IPS-NIHi7 (cell line): ENCODE data around the gene RAI14.

ENCODE experiments used
- DNase-seq: peaks from one replicate; pipeline ENCODE4 v3.0.0; 2012; ENCODE audit warnings: mixed read lengths; ENCODE audit errors: extremely low spot score

The RAI14 gene

DNA sequence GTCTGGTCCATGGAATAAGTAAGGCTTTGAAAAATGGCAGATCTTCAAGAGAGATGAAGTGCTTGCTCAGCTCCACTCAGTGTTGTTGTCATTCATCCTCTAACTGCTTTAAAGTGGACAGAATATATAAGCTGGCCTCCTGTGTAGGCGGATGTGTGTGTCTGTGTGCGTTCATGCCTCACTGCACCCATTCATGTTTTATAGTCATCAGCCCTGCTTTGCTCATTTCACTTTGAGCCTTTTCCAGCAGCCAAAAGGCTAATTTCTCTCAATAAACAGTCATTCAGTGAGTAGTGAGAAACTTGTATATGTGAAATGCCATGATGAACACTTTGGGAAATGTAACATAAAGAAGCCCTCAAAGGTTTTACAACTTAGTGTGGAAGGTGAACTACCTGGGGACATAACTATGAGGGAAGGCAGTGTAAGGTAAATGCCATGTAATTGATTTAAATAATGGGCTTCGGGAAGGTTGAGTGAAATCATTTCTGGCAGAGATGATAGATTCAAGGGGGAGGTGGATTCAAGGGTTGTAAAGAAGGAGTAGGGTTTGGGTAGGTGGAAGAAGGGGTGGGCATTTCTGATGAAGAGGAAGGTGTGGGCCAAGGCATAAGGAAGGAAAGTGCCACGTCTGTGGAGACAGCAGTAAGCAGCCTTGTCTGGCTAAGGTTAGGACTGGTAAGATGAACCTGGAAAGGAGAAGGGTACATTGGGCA, 198.5 kb downstream of the RAI14 start:
- no peak for DNase-seq

DNA sequence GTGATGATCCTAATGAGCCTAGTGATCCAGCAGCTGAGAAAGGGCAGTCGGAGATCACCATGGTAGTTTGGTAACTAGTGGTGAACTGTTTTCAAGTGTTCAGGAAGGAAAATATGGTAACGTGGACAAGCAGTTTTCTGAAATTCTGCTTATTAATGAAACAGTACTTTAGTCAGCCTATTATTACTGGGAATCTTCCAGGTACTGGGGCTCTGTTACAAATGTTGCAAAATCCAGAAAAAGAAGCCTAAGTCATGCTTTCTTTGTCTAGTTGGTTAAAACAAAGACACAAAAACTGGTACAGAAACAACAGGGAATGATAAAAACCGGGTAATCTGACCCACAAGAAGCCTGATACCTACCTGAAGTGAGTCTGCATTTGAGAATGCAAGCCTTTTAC, 201.0 kb downstream of the RAI14 start:
- no peak for DNase-seq

DNA sequence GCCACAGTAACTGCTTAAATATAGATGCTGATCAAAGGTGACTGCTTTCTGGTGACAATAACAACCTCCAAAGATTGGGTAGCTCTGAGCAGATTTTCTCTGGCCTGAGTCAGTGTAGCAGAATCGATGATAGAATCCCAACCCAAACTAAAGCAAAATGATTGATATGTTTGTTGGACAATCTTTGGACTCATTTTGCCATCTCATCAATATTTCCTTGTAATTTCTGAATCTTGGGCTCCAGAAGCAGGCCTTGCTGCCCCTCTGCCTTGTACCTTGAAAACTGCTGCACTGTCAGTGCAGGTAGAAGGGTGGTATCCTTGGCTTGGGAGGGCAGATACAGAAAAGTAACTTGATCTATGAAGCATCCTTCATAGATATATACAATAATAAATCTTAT, 201.8 kb downstream of the RAI14 start:
- no peak for DNase-seq

DNA sequence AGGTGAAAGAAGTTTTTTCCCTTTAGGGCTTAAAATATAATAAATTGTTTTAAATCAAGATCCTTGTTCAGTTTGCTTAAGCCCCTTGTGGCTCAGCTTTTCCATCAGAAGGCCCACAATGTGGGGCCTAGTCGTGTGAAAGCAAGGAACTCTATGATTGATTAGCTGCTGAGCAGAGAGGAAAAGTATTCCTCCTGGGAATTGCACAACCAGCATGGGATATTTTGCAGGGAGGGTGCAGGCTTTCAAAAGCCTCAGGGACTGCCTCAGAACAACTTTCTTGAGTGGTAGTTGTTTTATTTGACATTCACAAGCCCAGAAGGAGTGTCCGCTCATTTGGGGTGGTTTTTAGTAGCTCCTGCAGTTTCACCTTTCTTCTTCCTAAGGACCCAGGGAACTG, 202.7 kb downstream of the RAI14 start:
- DNase-seq: no peak

DNA sequence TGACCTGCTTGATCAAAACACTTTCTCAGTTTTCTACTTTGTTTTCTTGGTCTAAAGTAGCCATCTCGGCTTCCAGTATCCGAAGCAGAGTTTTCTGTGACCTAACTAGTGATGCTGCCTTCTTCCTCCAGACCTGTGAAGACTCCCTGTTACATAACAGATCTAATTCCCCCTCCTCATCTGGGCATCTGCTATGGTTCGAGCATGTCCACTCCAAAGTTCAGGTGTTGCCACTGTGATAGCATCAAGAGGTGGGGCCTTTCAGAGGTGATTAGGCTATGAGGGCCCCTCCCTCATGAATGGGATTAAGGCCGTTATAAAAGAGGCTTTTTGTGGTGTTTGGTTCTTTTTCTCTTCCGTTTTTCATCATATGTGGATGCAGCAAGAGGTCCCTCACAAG, 203.1 kb downstream of the RAI14 start:
- DNase-seq: no peak

DNA sequence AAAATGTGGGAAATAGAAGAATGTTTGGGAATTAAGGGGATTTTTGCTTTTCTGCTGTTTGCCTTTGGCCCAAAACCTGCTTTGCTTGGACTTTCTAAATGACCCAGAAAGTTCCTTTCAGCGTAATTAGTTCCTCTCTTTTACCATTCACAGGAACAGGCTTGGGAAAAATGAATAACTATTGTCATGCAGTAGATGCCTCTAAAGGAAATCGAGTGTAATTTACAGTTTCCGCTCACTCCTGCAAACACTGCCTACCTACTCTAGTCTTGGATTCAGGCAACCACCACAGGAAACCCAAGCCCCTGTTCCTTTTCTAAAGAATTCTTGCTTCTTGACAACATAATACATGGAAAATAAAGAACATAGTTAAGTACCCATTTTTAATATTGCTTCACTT, 207.8 kb downstream of the RAI14 start:
- peak; percentile 24 for DNase-seq

DNA sequence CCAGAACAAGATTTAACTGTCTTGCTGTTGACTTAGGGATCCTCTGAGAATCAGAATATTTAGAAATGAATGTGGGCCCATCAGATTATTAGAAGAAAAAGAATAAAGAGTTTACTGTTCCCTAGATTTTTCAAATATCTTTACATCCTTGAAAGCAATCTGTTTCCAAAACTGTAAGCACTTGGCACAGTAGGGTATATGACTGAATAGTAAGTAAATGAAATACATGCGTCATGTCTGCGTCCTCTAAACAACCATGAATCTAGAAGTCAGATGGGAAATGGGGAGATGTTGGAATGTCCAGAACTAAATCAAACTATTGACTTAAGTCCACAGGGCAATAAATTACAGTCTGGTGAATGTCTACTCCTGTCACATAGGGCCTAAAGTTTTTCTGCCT, 209.0 kb downstream of the RAI14 start:
- DNase-seq: no peak

DNA sequence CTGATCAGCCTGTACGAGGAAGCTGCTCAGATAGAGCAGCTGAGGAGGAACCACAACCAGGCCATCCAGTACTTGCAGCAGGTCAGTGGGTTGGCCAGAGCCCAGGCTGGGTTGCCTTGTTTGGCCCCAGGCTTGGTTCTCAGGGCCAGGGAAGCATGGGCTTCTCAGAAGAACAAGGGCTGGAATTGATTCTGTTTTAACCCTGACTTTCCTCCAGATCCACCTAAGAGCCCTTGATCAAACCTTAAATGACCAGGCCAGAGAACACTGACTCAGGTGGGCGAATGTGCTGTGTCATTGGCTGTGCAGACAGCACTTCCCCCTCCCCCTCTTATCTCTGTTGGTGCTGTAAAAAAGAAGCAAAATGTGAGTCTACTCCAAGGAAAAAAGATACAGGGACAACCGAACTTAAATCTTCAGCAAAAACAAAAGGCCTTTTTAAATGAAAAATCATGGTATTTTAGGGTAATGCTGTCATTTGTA, 210.9 kb downstream of the RAI14 start:
- DNase-seq: peak; percentile 31

DNA sequence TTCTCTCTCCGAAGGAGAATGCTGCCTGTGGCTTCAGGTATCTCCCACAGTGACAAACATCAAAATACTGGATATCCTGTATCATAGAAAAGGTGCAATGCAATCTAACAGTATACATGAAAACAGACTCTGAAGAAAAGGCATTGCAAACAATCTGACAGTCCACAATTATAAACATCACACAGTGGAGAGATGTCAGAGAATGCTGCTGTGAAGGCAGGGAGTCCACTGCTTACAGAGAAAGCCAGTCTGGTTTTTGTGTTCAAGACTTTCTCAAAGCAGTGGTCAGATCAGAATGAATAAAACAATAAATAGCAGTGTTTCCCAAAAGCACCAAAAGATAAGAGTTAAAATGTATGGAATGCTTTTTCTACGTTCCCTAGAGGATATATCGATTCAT, 211.5 kb downstream of the RAI14 start:
- no peak for DNase-seq

DNA sequence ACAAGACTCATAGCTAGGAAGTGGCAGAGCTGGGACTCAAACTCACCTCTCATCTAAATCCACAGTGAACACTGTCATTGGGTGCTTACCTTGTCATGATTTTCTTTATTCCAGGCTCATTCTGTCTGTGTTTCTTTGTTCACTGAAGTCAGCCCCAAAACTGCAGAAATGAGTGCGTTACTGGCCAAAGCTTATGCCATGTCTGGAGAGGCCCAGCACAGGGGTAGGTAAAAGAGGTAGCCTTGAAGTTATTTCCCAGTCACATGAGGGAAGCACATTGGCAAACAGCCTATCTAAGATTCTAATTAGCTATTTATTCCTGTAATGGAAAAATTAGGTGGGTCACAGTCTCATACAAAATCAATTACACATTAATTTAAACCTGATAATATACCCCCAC, 212.7 kb downstream of the RAI14 start:
- DNase-seq: no peak

DNA sequence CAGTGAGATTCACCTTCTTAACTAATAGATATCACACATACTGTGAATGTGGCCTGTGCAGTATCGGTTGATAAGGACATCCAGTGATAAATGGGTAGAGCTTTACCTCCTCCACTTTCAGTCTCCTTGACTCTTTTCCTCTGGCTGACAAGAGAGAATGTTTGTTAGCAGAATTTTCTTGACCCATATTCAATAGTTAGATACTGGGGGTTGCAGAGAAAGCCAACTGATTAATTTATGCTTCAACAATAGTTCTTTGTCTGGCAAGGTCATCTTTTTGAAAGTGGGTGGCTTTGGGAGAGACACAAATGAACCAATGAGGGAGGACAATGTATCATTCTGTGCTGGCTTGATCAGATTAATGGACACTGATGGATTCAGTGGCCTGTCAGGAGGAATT, 213.1 kb downstream of the RAI14 start:
- no peak for DNase-seq

DNA sequence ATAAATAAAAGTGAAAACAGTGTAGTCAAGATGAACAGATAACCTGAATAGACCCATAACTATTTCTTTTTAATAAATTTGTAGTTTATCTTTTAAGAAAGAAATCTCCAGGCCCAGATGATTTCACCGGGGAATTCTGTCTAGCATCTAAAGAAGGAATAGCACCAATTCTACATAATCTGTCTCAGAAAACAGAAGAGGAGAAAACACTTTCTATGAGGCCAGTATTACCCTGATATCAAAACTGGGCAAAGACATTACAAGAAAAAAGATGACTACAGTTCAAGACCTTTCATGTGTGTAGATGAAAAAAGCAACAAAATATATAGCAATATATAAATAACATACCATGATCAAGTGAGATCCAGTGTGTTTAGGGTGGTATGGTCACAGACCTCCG, 214.3 kb downstream of the RAI14 start:
- DNase-seq: no peak

DNA sequence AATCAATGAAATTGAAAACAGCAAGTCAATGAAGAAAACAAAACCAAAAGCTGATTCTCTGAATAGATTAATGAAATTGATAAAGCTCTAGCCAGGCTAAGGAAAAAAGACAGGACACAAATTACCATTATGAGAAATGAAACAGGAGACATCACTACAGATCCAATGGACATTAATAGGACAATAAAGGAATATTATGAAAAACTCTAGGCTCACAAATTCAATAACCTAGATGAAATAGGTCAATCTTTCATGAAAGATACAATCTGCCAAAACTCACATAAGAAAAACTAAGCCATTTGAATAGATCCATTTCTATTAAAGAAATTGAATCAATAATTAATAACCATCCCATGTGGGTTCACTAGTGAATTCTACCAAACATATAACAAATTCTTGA, 220.1 kb downstream of the RAI14 start:
- no peak for DNase-seq

DNA sequence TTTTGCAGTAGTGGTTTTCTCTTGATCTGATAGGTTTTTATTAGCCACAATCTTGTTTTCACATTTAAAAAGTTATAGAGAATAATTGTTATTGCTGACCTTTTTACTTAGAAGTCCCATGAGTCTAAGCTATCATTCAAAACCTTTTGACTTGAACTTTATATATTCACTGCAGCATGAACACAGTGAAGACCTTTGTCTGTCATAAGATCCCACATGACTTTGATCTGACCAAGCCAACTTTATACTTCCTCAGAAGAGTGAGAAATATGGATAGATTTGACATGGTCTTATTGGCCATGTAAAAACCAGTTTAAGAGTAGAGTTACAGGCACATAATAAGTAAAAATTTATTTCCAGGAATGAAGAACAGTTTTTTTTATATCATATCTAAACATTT, 225.1 kb downstream of the RAI14 start:
- no peak for DNase-seq
